A549 (cell line): ENCODE measurements around the gene DOLPP1.

Experiments used
- CTCF ChIP-seq: fragments of >200 bp; sonication (Bioruptor Twin); formaldehyde crosslinking; IDR thresholded peaks from 3 replicates; pipeline ENCODE4 v1.5.1; 2016
- RAD21 ChIP-seq, 2 experiments: fragments of >200 bp in 1 of 2; sonication (Bioruptor Twin) in 1 of 2; formaldehyde crosslinking in 1 of 2; IDR thresholded peaks in 1 of 2; conservative IDR thresholded peaks in 1 of 2; 2 replicates in 1 of 2; 3 replicates in 1 of 2; pipeline ENCODE4 v1.6.1; 2012 to 2018; ENCODE audit warnings: inconsistent platforms in 1 of 2
- RFX5 ChIP-seq: fragments of 450-650 bp; IDR thresholded peaks from 2 replicates; pipeline ENCODE4 v1.7.1; 2014; ENCODE audit warnings: antibody characterized with exemption, mild to moderate bottlenecking, moderate library complexity

- no peak for TF ChIP-seq RFX5
- no peak for TF ChIP-seq RAD21 (conservative IDR thresholded peaks at IDR 0.05 in 1 of 2, IDR thresholded peaks at IDR 0.05 in 1 of 2)
- TF ChIP-seq CTCF, result no peak
Measured at GRCh38 chr9:129042016-129042415, 38.9 kb upstream of the DOLPP1 start.
